ENCODE measurements around the gene ARHGAP30. TPM values are rescaled to one million over a fixed set of nuclear protein-coding genes. Genes with fewer than 3 reads are reported as not detected.

Gene ARHGAP30
- total RNA-seq, 5 donors from 2014 or later (not counting 1 experiment from before 2014, with no cell fraction given), result 193 to 299 (median 279) TPM

- DNase-seq (peak; percentile 22 to 78 (median 48)), ATAC-seq (replicated peaks in 1 of 4) (peak; percentile 61 to 77 (median 68))
- Histone ChIP-seq H3K4me3 (ENCODE audit: control insufficient read depth in 1 of 2, extremely low read depth in 1 of 2, low read length in 1 of 2) (peak within 1 kb of the TSS; percentile 51 to 87), H3K27me3 (replicated peaks in 1 of 2; ENCODE audit: control insufficient read depth in 2 of 2, extremely low read depth in 1 of 2, insufficient read depth in 2 of 2, low read length in 1 of 2) (no peaks in the 10 kb centered on the region), H3K36me3 (ENCODE audit: control insufficient read depth in 2 of 2, extremely low read depth in 1 of 2, insufficient read depth in 1 of 2, low read length in 1 of 2) (peaks cover 3 to 24% of the 10 kb centered on the region in 2 donors), H3K27ac (ENCODE audit: low read length) (peak within 1 kb of the TSS; percentile 75), H3K4me1 (ENCODE audit: control insufficient read depth in 1 of 2, extremely low read depth in 1 of 2, insufficient read depth in 2 of 2, low read length in 2 of 2) (peaks cover 2 to 20% of the 10 kb centered on the region in 2 experiments), H3K9me3 (no peaks in the 10 kb centered on the region)
- Mint-ChIP-seq H3K27ac (peak within 1 kb of the TSS; percentile 85 to 93), H3K27me3 (peaks cover 0 to 3% of the 10 kb centered on the region in 2 donors), H3K9me3 (no peaks in the 10 kb centered on the region), H3K36me3 (peaks cover 9% of the 10 kb centered on the region), H3K4me3 (peak within 1 kb of the TSS; percentile 81 to 88 (median 86)), H3K4me1 (peaks cover 16 to 25% (median 24%) of the 10 kb centered on the region in 3 donors)
- ChIA-PET POLR2A (interaction anchor here (0.5 to 1.3 kb wide), 7 partner anchors 27 to 459 kb away, joined by 3 to 9 read pairs (median 3); partner anchors contain the start of gene F11R (in 1 of the 2)), CTCF (interaction anchor here (0.5 to 3.2 kb wide), 25 partner anchors 14 to 417 kb away, joined by 3 to 25 read pairs (median 4); partner anchors contain the start of genes TSTD1 (in 2 of the 2), ARHGAP30 (in 1 of the 2), DEDD (in 1 of the 2) and NIT1 (in 1 of the 2))
- WGBS (ENCODE audit: insufficient coverage), result 19% methylated on average over 68 of the region's 71 CpGs
These were observed 28.7 kb upstream of the ARHGAP30 start, which contains the start of gene KLHDC9 for GRCh38 chr1:161098210-161099068. TSS of gene KLHDC9 (plus strand) at chr1:161098361. CDS start at chr1:161098536, 175 bp downstream.

GRCh38 chr1:161096530-161096929 is 26.8 kb upstream of the ARHGAP30 start:
- DNase-seq (no peak), ATAC-seq (replicated peaks in 1 of 4) (no peak)
- no CpG with 5 or more reads among the region's 1 CpG for WGBS (ENCODE audit: insufficient coverage)
- Histone ChIP-seq H3K27me3 (replicated peaks in 1 of 2; ENCODE audit: control insufficient read depth in 2 of 2, extremely low read depth in 1 of 2, insufficient read depth in 2 of 2, low read length in 1 of 2) (no peaks in the 10 kb centered on the region), H3K36me3 (ENCODE audit: control insufficient read depth in 2 of 2, extremely low read depth in 1 of 2, insufficient read depth in 1 of 2, low read length in 1 of 2) (peaks cover 0 to 14% of the 10 kb centered on the region in 2 donors), H3K9me3 (no peaks in the 10 kb centered on the region), H3K27ac (ENCODE audit: low read length) (no peak overlapping the region), H3K4me3 (ENCODE audit: control insufficient read depth in 1 of 2, extremely low read depth in 1 of 2, low read length in 1 of 2) (no peak overlapping the region), H3K4me1 (ENCODE audit: control insufficient read depth in 1 of 2, extremely low read depth in 1 of 2, insufficient read depth in 2 of 2, low read length in 2 of 2) (peaks cover 2 to 26% of the 10 kb centered on the region in 2 experiments)
- ChIA-PET CTCF (interaction anchor here (0.6 to 3.2 kb wide), 11 partner anchors 14 to 99 kb away, joined by 3 to 25 read pairs (median 12); partner anchors contain the start of genes TSTD1 (in 2 of the 2), ARHGAP30 (in 1 of the 2) and USF1 (in 1 of the 2)), POLR2A (interaction anchor here in 1 of 2 donors (1.1 kb wide), 1 partner anchor 51 kb away, joined by 3 read pairs; the partner anchor contains the start of gene USF1)
- H3K4me3 Mint-ChIP-seq, result no peak overlapping the region
- peaks cover 24 to 36% (median 29%) of the 10 kb centered on the region in 3 donors for H3K4me1 Mint-ChIP-seq
- peak overlapping the region; percentile 85 to 93 for H3K27ac Mint-ChIP-seq
- H3K27me3 Mint-ChIP-seq, result peaks cover 0 to 3% of the 10 kb centered on the region in 2 donors
- no peaks in the 10 kb centered on the region for H3K9me3 Mint-ChIP-seq
- H3K36me3 Mint-ChIP-seq, result peaks cover 5% of the 10 kb centered on the region

- ATAC-seq (replicated peaks in 1 of 4) (no peak), DNase-seq (no peak)
- no peak overlapping the region for H3K4me3 Mint-ChIP-seq
- no peak overlapping the region for H3K27ac ChIP-seq (ENCODE audit: low read length)
- ChIA-PET POLR2A (no interaction called here), CTCF (interaction anchor here in 1 of 2 donors (0.8 kb wide), 1 partner anchor 69 kb away, joined by 4 read pairs; no protein-coding TSS in a partner anchor)
- H3K4me1 Mint-ChIP-seq, result peaks cover 24 to 36% (median 29%) of the 10 kb centered on the region in 3 donors
- peaks cover 0 to 12% of the 10 kb centered on the region in 2 donors for H3K36me3 ChIP-seq (ENCODE audit: control insufficient read depth in 2 of 2, extremely low read depth in 1 of 2, insufficient read depth in 1 of 2, low read length in 1 of 2)
- no CpG with 5 or more reads among the region's 2 CpGs for WGBS (ENCODE audit: insufficient coverage)
- peaks cover 0 to 3% of the 10 kb centered on the region in 2 donors for H3K27me3 Mint-ChIP-seq
- peaks cover 2% of the 10 kb centered on the region for H3K36me3 Mint-ChIP-seq
- H3K9me3 Mint-ChIP-seq, result no peaks in the 10 kb centered on the region
- peaks cover 3 to 26% of the 10 kb centered on the region in 2 experiments for H3K4me1 ChIP-seq (ENCODE audit: control insufficient read depth in 1 of 2, extremely low read depth in 1 of 2, insufficient read depth in 2 of 2, low read length in 2 of 2)
- no peak overlapping the region for H3K4me3 ChIP-seq (ENCODE audit: control insufficient read depth in 1 of 2, extremely low read depth in 1 of 2, low read length in 1 of 2)
- H3K9me3 ChIP-seq, result no peaks in the 10 kb centered on the region
- no peak overlapping the region for H3K27ac Mint-ChIP-seq
- no peaks in the 10 kb centered on the region for H3K27me3 ChIP-seq (replicated peaks in 1 of 2; ENCODE audit: control insufficient read depth in 2 of 2, extremely low read depth in 1 of 2, insufficient read depth in 2 of 2, low read length in 1 of 2)
These were observed 26.3 kb upstream of the ARHGAP30 start for GRCh38 chr1:161096015-161096414.

- POLR2A ChIA-PET, result interaction anchor here in 1 of 2 donors (0.6 kb wide), 1 partner anchor 553 kb away, joined by 3 read pairs; no protein-coding TSS in a partner anchor
These were observed 25.5 kb upstream of the ARHGAP30 start for GRCh38 chr1:161095230-161095629.

GRCh38 chr1:161094481-161094880 is 24.8 kb upstream of the ARHGAP30 start:
- peaks cover 0 to 3% of the 10 kb centered on the region in 2 donors for H3K36me3 ChIP-seq (ENCODE audit: control insufficient read depth in 2 of 2, extremely low read depth in 1 of 2, insufficient read depth in 1 of 2, low read length in 1 of 2)
- Mint-ChIP-seq H3K36me3 (no peaks in the 10 kb centered on the region), H3K4me1 (peaks cover 31 to 42% (median 38%) of the 10 kb centered on the region in 3 donors), H3K4me3 (no peak overlapping the region), H3K27ac (peak overlapping the region in 1 of 2 donors; percentile 68), H3K27me3 (peaks cover 0 to 3% of the 10 kb centered on the region in 2 donors), H3K9me3 (no peaks in the 10 kb centered on the region)
- H3K4me3 ChIP-seq (ENCODE audit: control insufficient read depth in 1 of 2, extremely low read depth in 1 of 2, low read length in 1 of 2), result no peak overlapping the region
- H3K4me1 ChIP-seq (ENCODE audit: control insufficient read depth in 1 of 2, extremely low read depth in 1 of 2, insufficient read depth in 2 of 2, low read length in 2 of 2), result peaks cover 8 to 26% of the 10 kb centered on the region in 2 experiments
- CTCF ChIA-PET, result interaction anchor here in 1 of 2 donors (0.6 kb wide), 1 partner anchor 53 kb away, joined by 3 read pairs; no protein-coding TSS in a partner anchor
- ATAC-seq (replicated peaks in 1 of 4) (no peak), DNase-seq (no peak)
- H3K9me3 ChIP-seq, result no peaks in the 10 kb centered on the region
- H3K27ac ChIP-seq (ENCODE audit: low read length), result no peak overlapping the region
- H3K27me3 ChIP-seq (replicated peaks in 1 of 2; ENCODE audit: control insufficient read depth in 2 of 2, extremely low read depth in 1 of 2, insufficient read depth in 2 of 2, low read length in 1 of 2), result no peaks in the 10 kb centered on the region
- POLR2A ChIA-PET, result no interaction called here
- WGBS (ENCODE audit: insufficient coverage), result 92% methylated on average over 2 of the region's 14 CpGs

More at GRCh38 chr1:161095230-161095629, 25.5 kb upstream of the ARHGAP30 start:
- Histone ChIP-seq H3K27me3 (replicated peaks in 1 of 2; ENCODE audit: control insufficient read depth in 2 of 2, extremely low read depth in 1 of 2, insufficient read depth in 2 of 2, low read length in 1 of 2) (no peaks in the 10 kb centered on the region), H3K27ac (ENCODE audit: low read length) (no peak overlapping the region), H3K9me3 (no peaks in the 10 kb centered on the region), H3K4me1 (ENCODE audit: control insufficient read depth in 1 of 2, extremely low read depth in 1 of 2, insufficient read depth in 2 of 2, low read length in 2 of 2) (peaks cover 8 to 26% of the 10 kb centered on the region in 2 experiments), H3K36me3 (ENCODE audit: control insufficient read depth in 2 of 2, extremely low read depth in 1 of 2, insufficient read depth in 1 of 2, low read length in 1 of 2) (peaks cover 0 to 5% of the 10 kb centered on the region in 2 donors), H3K4me3 (ENCODE audit: control insufficient read depth in 1 of 2, extremely low read depth in 1 of 2, low read length in 1 of 2) (no peak overlapping the region)
- H3K36me3 Mint-ChIP-seq, result peaks cover 2% of the 10 kb centered on the region
- WGBS (ENCODE audit: insufficient coverage), result 95% methylated on average over 3 of the region's 6 CpGs
- DNase-seq, result no peak
- no peak for ATAC-seq (replicated peaks in 1 of 4)
- no peaks in the 10 kb centered on the region for H3K9me3 Mint-ChIP-seq
- CTCF ChIA-PET, result interaction anchor here in 1 of 2 donors (0.6 kb wide), 1 partner anchor 328 kb away, joined by 10 read pairs; no protein-coding TSS in a partner anchor
- H3K4me3 Mint-ChIP-seq, result no peak overlapping the region
- no peak overlapping the region for H3K27ac Mint-ChIP-seq
- peaks cover 0 to 3% of the 10 kb centered on the region in 2 donors for H3K27me3 Mint-ChIP-seq
- H3K4me1 Mint-ChIP-seq, result peaks cover 31 to 42% (median 37%) of the 10 kb centered on the region in 3 donors

- Mint-ChIP-seq H3K4me1 (peaks cover 16 to 30% (median 27%) of the 10 kb centered on the region in 3 donors), H3K36me3 (no peaks in the 10 kb centered on the region), H3K9me3 (no peaks in the 10 kb centered on the region), H3K4me3 (no peak overlapping the region), H3K27ac (no peak overlapping the region), H3K27me3 (peaks cover 0 to 2% of the 10 kb centered on the region in 2 donors)
- Histone ChIP-seq H3K36me3 (ENCODE audit: control insufficient read depth in 2 of 2, extremely low read depth in 1 of 2, insufficient read depth in 1 of 2, low read length in 1 of 2) (no peaks in the 10 kb centered on the region), H3K4me1 (ENCODE audit: control insufficient read depth in 1 of 2, extremely low read depth in 1 of 2, insufficient read depth in 2 of 2, low read length in 2 of 2) (peaks cover 6 to 13% of the 10 kb centered on the region in 2 experiments), H3K9me3 (no peaks in the 10 kb centered on the region), H3K27me3 (replicated peaks in 1 of 2; ENCODE audit: control insufficient read depth in 2 of 2, extremely low read depth in 1 of 2, insufficient read depth in 2 of 2, low read length in 1 of 2) (no peaks in the 10 kb centered on the region), H3K27ac (ENCODE audit: low read length) (no peak overlapping the region), H3K4me3 (ENCODE audit: control insufficient read depth in 1 of 2, extremely low read depth in 1 of 2, low read length in 1 of 2) (no peak overlapping the region)
- ChIA-PET CTCF (interaction anchor here in 1 of 2 donors (1.0 kb wide), 1 partner anchor 16 kb away, joined by 3 read pairs; no protein-coding TSS in a partner anchor), POLR2A (no interaction called here)
- DNase-seq (no peak), ATAC-seq (replicated peaks in 1 of 4) (peak in 3 of 4 experiments; percentile 48 to 67 (median 61))
- 32% methylated on average over 3 of the region's 3 CpGs for WGBS (ENCODE audit: insufficient coverage)
These were observed 22.9 kb upstream of the ARHGAP30 start for GRCh38 chr1:161092621-161093028.
